GM19193 (cell line): ENCODE measurements around the gene ACYP2.

Experiments used
- POLR2A ChIP-seq: IDR thresholded peaks from 4 replicates; pipeline ENCODE4 v1.6.1; 2011; ENCODE audit not compliant: insufficient read depth, insufficient read length; ENCODE audit errors: extremely low read depth

Gene ACYP2

GRCh38 chr2:54191361-54192135 lies 76.1 kb downstream of the ACYP2 start:
- TF ChIP-seq POLR2A = no peak

DNA sequence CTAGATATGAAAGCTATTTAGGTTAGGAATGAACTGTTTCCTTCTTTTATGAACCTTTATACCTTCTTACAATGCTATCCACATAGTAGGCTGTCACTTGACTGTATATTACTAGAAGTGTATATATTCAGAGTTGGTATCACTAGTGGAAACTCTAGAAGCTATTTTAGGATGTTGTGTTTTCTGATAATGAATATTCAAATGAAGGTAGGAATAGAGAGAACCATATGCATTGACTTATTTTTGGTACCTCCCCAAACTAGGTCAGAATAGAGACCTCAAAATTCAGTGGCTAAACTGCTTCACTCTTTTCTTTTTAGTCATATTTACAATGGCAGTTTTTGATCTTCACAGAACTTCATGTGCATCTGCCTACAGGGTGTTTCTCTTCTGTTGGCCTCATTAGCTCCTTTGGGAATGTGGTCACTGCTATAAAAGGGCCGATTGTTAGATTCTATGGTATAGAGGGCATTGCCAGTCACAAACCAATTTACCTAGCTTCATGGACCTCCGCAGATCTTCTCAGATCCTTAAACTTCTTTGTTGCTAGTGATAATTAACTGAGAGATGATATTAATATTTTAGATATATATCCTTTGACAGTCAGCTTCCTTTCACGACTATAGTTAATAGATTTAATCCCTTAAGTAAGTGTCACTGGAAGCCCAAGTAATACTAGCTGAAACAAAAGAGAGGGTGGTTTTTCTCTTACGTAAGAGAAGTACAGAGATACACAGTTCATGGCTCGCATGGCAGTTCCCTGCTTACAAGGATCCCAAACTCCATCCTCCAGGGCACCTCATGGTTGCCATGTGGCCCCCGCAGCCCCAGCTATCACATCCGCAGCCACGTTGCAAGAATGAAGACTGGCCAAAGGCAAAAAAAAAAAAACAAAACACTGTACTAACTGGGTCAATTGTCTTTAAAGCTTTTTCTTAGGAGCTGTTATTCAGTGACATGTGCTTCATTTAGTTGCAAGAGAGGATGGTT lies 79.6 kb downstream of the ACYP2 start:
- no peak for TF ChIP-seq POLR2A

DNA sequence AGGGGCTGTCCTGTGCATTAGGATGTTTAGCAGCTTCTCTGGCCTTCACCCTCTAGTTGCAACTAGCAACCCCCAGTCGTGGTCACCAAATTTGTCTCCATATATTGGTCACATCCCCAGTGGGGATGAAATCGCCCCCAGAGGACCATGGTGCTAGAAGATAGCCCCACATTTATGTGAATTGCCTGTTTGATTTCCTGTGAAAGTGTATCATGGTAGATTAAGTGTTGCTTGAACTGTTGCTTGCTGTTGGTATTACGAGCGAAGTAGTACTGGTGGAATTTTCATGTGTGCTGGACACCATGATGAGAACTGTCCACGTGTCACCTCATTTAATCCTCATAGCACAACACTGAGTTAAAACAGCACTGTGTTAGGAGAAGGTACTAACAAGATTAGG lies 81.2 kb downstream of the ACYP2 start:
- TF ChIP-seq POLR2A = no peak

GRCh38 chr2:54204476-54204875 lies 89.1 kb downstream of the ACYP2 start:
- TF ChIP-seq POLR2A = no peak

GRCh38 chr2:54206596-54206995 lies 91.2 kb downstream of the ACYP2 start:
- no peak for TF ChIP-seq POLR2A

DNA sequence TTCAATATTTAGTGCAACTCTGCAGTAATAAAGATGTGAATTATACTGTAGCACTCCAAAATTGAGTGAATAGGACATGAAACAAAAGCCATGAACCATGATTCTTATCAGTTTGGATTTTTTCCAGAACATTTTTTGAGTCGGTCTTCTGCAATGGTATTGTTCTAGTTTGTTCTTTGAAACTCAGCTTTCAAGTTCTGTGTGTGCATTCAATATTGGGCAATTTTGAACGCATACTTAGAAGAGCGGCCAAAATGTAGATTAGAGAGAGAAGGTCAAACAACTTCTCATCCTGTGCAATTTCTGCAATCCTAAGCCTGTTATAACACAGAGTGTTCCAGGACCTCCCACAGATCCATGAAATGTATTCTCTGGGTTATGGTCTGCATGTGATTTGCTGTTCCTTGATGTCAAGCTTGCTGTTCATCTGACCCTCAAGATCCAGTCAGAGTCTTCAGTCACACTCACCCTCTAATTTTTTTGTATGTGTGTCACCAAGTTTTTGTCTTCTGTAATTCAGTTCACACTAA lies 92.3 kb downstream of the ACYP2 start:
- TF ChIP-seq POLR2A = no peak

DNA sequence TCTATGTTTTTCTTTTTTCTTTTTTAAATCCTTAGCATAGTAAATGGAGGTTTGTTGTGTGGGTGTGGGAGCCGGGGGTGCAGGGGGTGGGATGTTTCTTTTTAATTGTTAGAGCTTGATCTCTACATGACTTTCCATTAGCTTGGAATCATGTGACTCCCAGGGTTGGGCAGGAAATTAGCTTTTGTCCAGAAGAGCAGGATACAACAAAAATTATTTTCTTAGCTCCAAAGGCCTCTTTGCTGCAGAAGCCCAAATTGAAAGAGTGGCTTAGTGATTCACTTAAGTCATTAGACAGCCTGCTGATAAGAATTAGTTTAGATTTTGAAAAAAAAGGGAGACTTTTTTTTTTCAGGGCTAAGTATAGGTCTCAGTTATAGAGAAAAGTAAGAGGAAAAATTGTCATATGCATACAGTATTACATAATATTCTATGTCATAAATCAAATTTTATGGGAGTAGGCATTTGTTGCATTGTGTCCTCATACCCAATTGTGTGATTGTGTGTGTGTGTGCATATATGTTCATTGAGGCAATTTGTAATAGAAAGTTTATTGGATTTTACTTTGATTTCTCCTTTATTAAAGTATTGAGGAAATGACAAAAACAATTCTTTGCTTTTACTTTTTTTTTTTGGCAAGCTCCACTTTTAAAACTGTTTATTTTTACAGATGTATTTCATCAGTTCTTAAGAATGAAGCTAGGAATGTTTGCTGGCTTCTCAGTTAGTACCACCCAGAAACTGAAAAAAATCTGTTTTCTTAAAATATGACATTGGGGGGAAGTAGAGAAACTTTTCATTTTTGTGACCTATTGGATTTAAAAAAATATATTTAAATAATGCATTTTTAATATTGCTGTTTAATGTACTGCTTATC lies 93.2 kb downstream of the ACYP2 start:
- no peak for TF ChIP-seq POLR2A

DNA sequence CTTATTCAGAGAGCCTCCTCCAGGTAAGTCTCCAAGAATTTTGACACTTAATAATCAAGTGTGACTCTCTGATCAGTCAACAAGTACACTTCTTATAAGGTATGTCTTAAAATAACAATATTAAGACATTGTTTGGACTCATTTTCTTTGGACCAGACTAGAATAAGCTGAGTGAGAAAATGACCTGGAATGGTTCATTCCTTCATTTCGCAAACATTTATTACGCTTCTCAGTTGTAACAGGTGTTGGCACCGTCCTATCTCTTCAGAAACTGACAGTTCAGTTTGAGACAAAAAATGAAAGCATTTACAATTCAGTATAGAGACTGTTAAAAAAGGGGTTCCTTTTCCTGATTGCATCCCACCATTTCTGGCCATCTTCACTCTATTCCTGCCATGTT lies 94.0 kb downstream of the ACYP2 start:
- no peak for TF ChIP-seq POLR2A

GRCh38 chr2:54212456-54212855 lies 97.0 kb downstream of the ACYP2 start:
- TF ChIP-seq POLR2A = no peak

GRCh38 chr2:54213082-54213481 lies 97.7 kb downstream of the ACYP2 start:
- TF ChIP-seq POLR2A = no peak

DNA sequence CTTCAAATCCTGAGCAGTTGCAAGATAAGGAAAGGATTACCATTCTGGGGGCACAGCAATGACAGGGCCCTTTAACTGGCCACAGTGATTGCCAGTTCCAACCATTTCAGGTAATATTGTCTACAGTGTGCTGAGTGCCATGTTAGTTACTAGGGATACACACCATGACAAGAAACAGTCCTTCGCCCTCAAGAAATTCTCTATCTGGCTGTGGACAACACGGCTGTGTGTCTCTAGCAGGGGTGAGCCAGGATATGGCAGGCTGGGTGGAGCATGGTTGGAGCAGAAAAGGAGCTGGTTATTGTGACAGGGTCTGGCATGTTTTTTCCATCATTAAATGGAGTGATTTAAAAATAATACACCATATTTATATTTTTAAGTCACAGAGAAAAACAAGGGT lies 109.6 kb downstream of the ACYP2 start:
- TF ChIP-seq POLR2A = no peak

DNA sequence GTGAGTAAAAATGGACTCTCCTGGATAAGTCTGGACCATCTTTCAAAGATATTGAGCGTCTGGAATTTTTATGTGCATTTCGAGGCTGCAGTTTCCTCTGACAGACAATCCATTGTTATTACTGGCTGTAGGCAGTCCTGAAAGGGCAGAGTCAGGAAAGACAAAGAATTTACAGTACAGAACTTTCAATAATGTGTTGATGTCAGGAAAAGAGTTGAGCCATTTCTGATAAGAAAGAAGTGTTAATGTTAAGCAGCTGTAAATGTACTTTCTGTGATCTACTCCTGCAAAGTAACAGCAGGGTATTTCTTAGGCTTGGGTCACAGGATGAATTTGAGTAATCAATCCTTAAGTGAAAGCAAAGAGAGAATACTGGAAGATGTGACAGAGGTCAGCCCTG lies 110.8 kb downstream of the ACYP2 start:
- TF ChIP-seq POLR2A = no peak

DNA sequence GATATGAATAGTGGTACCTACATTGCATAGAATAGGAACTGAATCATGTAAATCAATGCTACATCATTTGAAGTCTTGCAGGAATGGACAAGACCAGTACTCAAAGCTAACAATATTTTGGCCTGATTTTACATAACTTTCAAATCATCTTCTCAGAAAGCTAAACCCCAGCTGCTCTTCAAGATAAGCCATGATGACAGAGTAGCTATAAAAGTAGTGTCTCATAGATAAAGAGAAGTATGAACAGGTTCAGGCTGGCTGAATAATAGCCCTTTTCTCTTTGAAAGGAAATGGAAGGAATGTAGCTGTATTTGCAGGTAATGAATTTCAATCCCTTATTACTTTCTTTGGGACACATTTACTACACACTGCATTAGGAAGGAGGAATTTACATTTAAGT lies 112.4 kb downstream of the ACYP2 start:
- no peak for TF ChIP-seq POLR2A

GRCh38 chr2:54228945-54229344 lies 113.5 kb downstream of the ACYP2 start:
- no peak for TF ChIP-seq POLR2A
